Activated CD4-positive, alpha-beta T cell treated with anti-CD3 and anti-CD28 coated beads, Interleukin-2, Interleukin-6, amounts not matched to agents 100 ng/mL and 50 ng/mL, durations not matched to agents 16 hours and 8 hours (primary cell): Measurements from ENCODE around the gene PDRG1.
A peak's percentile ranks its signal among the peaks of the same experiment; 100 is the strongest.

Source experiments
- DNase-seq: peaks from one replicate; pipeline ENCODE4 v3.0.0-alpha.2; 2020

The PDRG1 gene

GRCh38 chr20:31903627-31904386 is 48.0 kb downstream of the PDRG1 start:
- DNase-seq = no peak

GRCh38 chr20:31901615-31902014 is 50.2 kb downstream of the PDRG1 start:
- DNase-seq = no peak

GRCh38 chr20:31897541-31897940 is 54.3 kb downstream of the PDRG1 start:
- DNase-seq = no peak

GRCh38 chr20:31896049-31896448 is 55.8 kb downstream of the PDRG1 start:
- DNase-seq = no peak

- peak; percentile 36 for DNase-seq
Observed at GRCh38 chr20:31894980-31895675, 56.7 kb downstream of the PDRG1 start.
